GM12878 (cell line): Measurements from ENCODE around the gene PTPRJ. TPM values are rescaled to one million over a fixed set of nuclear protein-coding genes. Genes with fewer than 3 reads are reported as not detected.

Experiments used
- ATAC-seq: fragments of 200-7000 bp; cut with Tn5 transposase; 3 replicates; pipeline ENCODE4 v1.9.1; 2020; ENCODE audit warnings: mild to moderate bottlenecking, moderate library complexity
- BruUV-seq: library from RNA; stranded (reverse); fragments of 400-500 nt; replicated peaks from 2 replicates; lab custom pipeline; 2021; lab: Mats Ljungman, UMichigan
- CTCF ChIA-PET: fragments of 300-600 bp; sonication (Branson Sonifier 250); formaldehyde crosslinking; extraction: SDS; loops from one replicate; lab custom pipeline; 2021; ENCODE audit warnings: inconsistent platforms; lab: Yijun Ruan, JAX
- POLR2A ChIA-PET: fragments of 350-600 bp; formaldehyde crosslinking; extraction: SDS; loops from one replicate; lab custom pipeline; 2021; ENCODE audit warnings: inconsistent platforms; lab: Charles Lee
- RAD21 ChIA-PET: fragments of 300-600 bp; sonication (Branson Sonifier 250); formaldehyde crosslinking; loops from one replicate; lab custom pipeline; 2023; ENCODE audit warnings: antibody characterized with exemption; ENCODE audit not compliant: unreplicated experiment; lab: Charles Lee
- SMC1A ChIA-PET: fragments of 300-600 bp; sonication (Branson Sonifier 250); formaldehyde crosslinking; loops from one replicate; lab custom pipeline; 2023; ENCODE audit not compliant: unreplicated experiment, uncharacterized antibody; lab: Charles Lee
- DNase-seq: peaks from one replicate; pipeline ENCODE4 v3.0.0-alpha.2; 2011; ENCODE audit warnings: low read depth, low spot score
- FAIRE-seq: peaks from 3 replicates; lab custom pipeline; 2011; peaks lifted over from hg19 to GRCh38; lab: Jason Lieb, UNC
- H2AFZ ChIP-seq: 2 replicates; pipeline ENCODE4 v1.6.0; 2011; ENCODE audit warnings: low read depth, low read length, control low read depth; ENCODE audit not compliant: control insufficient read depth
- H3K27ac ChIP-seq: 2 replicates; pipeline ENCODE4 v1.5.1; 2011; ENCODE audit warnings: control low read depth; ENCODE audit not compliant: control insufficient read depth, insufficient read depth
- H3K27me3 ChIP-seq, 2 experiments: replicated peaks in 1 of 2; 2 replicates each; pipeline versions ENCODE4 v1.6.0 to v1.6.1; 2011; ENCODE audit warnings: low read length in 1 of 2; ENCODE audit not compliant: control insufficient read depth in 2 of 2, insufficient read depth in 2 of 2
- H3K36me3 ChIP-seq, 2 experiments: 2 replicates each; pipeline ENCODE4 v1.5.1; 2011; ENCODE audit warnings: low read length in 1 of 2; ENCODE audit not compliant: control insufficient read depth in 2 of 2, insufficient read depth in 2 of 2
- H3K4me1 ChIP-seq: 2 replicates; pipeline ENCODE4 v1.6.1; 2011; ENCODE audit warnings: mild to moderate bottlenecking, low read length, moderate library complexity, mixed read lengths; ENCODE audit not compliant: control insufficient read depth, insufficient read depth
- H3K4me2 ChIP-seq: 2 replicates; pipeline ENCODE4 v1.6.0; 2011; ENCODE audit warnings: control low read depth; ENCODE audit not compliant: control insufficient read depth, insufficient read depth
- H3K4me3 ChIP-seq: fragments of 200-600 bp; sonication (generic); 2 replicates; pipeline ENCODE4 v1.5.1; 2016
- H3K79me2 ChIP-seq: 2 replicates; pipeline ENCODE4 v1.6.0; 2011; ENCODE audit warnings: low read length; ENCODE audit not compliant: control insufficient read depth, insufficient read depth
- H3K9ac ChIP-seq: 2 replicates; pipeline ENCODE4 v1.8.0; 2011; ENCODE audit warnings: low read length, control low read depth, mixed read lengths; ENCODE audit not compliant: control insufficient read depth, insufficient read depth
- H3K9me3 ChIP-seq: replicated peaks from 3 replicates; pipeline ENCODE4 v1.5.1; 2011; ENCODE audit warnings: mild to moderate bottlenecking, low read length; ENCODE audit not compliant: control insufficient read depth, insufficient read depth
- H4K20me1 ChIP-seq: 2 replicates; pipeline ENCODE4 v1.6.0; 2011; ENCODE audit not compliant: control insufficient read depth, insufficient read depth
- CREM ChIP-seq: IDR thresholded peaks from 2 replicates; pipeline ENCODE4 v1.6.1; 2014; ENCODE audit warnings: antibody characterized with exemption, low read depth
- EP300 ChIP-seq, 2 experiments: fragments of 150-350 bp in 1 of 2; IDR thresholded peaks; 2 replicates each; pipeline ENCODE4 v1.6.1; 2011 to 2012; ENCODE audit warnings: low read depth in 2 of 2, low read length in 2 of 2, borderline replicate concordance in 1 of 2, improper control_type of control experiment in 1 of 2, inconsistent platforms in 1 of 2; ENCODE audit not compliant: control insufficient read depth in 1 of 2
- HCFC1 ChIP-seq: fragments of 150-350 bp; IDR thresholded peaks from 2 replicates; pipeline ENCODE4 v1.6.1; 2014; ENCODE audit warnings: low read length
- JUND ChIP-seq: IDR thresholded peaks from 2 replicates; pipeline ENCODE4 v1.6.1; 2012; ENCODE audit warnings: low read depth, mild to moderate bottlenecking, low read length, improper control_type of control experiment, moderate library complexity
- MYB ChIP-seq: fragments of 150-350 bp; IDR thresholded peaks from 2 replicates; pipeline ENCODE4 v1.6.1; 2014; ENCODE audit warnings: mild to moderate bottlenecking, low read depth, low read length, borderline replicate concordance
- PAX8 ChIP-seq: fragments of 450-650 bp; IDR thresholded peaks from 2 replicates; pipeline ENCODE4 v1.6.1; 2017; ENCODE audit warnings: mild to moderate bottlenecking, moderate library complexity
- SUPT20H ChIP-seq: IDR thresholded peaks from 2 replicates; pipeline ENCODE4 v1.6.1; 2011; ENCODE audit warnings: low read depth, mild to moderate bottlenecking, low read length, moderate library complexity, borderline replicate concordance; ENCODE audit not compliant: control insufficient read depth
- TCF7 ChIP-seq: IDR thresholded peaks from 2 replicates; pipeline ENCODE4 v1.6.1; 2014; ENCODE audit warnings: antibody characterized with exemption, borderline replicate concordance
- WGBS: methylation state at CpG from one replicate; pipeline ENCODE4 v1.1.6; 2016; ENCODE audit warnings: low lambda C conversion rate; ENCODE audit not compliant: insufficient replicate concordance, insufficient coverage; ENCODE audit errors: missing lambda C conversion rate; 5-methylcytosine and 5-hydroxymethylcytosine counted together
- in situ Hi-C: fragments of 300-500 bp; cut with MboI; formaldehyde crosslinking; loops from 9 replicates; pipeline ENCODE4 v1.14.3; 2018; ENCODE audit warnings: mixed read lengths
- intact Hi-C: fragments of 100-400 bp; cut with micrococcal nuclease; formaldehyde crosslinking; loops from one replicate; pipeline ENCODE4 v1.14.2; 2022; ENCODE audit not compliant: unreplicated experiment
- polyA plus RNA-seq, 11 experiments: library from polyadenylated mRNA; depleted of rRNA in 4 of 11; unstranded in 6 of 11; stranded (reverse) in 5 of 11; fragments of >200 nt; fragmentation: Nextera tagmentation in 4 of 11; fragmentation: Illumina TruSeq in 1 of 11; extraction: Ambion mirVana in 4 of 11; extraction: Trizol in 1 of 11; gene quantifications; 1 replicate in 1 of 11; 2 replicates in 10 of 11; pipeline versions ENCODE4 v1.2.1 to v1.2.3, GENCODE V29; 2011 to 2016; ENCODE audit warnings: inconsistent platforms in 2 of 11, missing spikeins in 2 of 11, low read depth in 1 of 11
- total RNA-seq, 4 experiments: library from RNA; depleted of rRNA in 3 of 4; stranded (reverse); fragments of >200 nt in 3 of 4; fragmentation: Illumina TruSeq in 1 of 4; extraction: Trizol in 1 of 4; gene quantifications; 2 replicates each; pipeline versions ENCODE4 v1.2.1 to v1.2.3, GENCODE V29; 2013 to 2021
- TF ChIP-seq, protein P1 (sequence below): fragments of 450-650 bp; IDR thresholded peaks from 2 replicates; pipeline ENCODE4 v1.6.1; 2017; ENCODE audit warnings: mild to moderate bottlenecking

Gene PTPRJ
- total and polyA plus RNA-seq, 10 of the 15 experiments (the other 5 are each of a cell fraction or from before 2014, with no cell fraction given) = 0.22 to 22.4 (median 7.4) TPM

DNA sequence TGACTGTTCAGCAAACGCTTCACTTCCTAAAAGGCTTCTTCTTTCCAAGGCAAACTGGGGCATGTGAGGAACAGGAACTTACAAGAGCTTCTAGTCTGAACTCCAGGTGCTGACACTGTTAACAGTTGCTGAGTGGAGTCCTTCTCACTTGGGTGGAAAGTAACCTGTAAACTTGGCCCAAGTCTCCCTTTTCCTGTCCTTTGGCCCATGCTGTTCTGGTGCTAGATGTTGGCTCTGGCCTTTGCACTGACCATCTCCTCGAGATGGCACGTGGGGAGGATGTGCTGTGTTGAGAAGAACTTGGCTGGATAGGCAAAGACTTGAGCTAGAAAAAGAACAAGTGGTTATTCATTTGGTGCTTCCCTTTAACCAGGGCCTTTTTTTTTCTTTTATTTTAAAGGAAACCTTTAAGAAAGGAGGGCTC is 53.6 kb downstream of the PTPRJ start:
- intact Hi-C loops (loop anchor here (2.0 kb wide), 1 partner anchor 13 kb away; no protein-coding TSS in a partner anchor), in situ Hi-C loops (no loop called here)
- Histone ChIP-seq H4K20me1 (no peaks in the 10 kb centered on the region), H2AFZ (no peak overlapping the region), H3K4me3 (no peak overlapping the region), H3K4me2 (no peak overlapping the region), H3K9ac (no peak overlapping the region), H3K27ac (no peak overlapping the region), H3K27me3 (no peaks in the 10 kb centered on the region), H3K36me3 (no peaks in the 10 kb centered on the region; a peak in 1 of 4 replicates), H3K4me1 (peaks cover 51% of the 10 kb centered on the region), H3K9me3 (no peaks in the 10 kb centered on the region), H3K79me2 (peaks cover 8% of the 10 kb centered on the region)
- ChIA-PET SMC1A (interaction anchor here (1.3 kb wide), 1 partner anchor 12 kb away, joined by 4 read pairs; no protein-coding TSS in a partner anchor), RAD21 (interaction anchor here (1.4 to 2.2 kb wide), 2 partner anchors 9 to 75 kb away, joined by 5 to 6 read pairs; no protein-coding TSS in a partner anchor), POLR2A (interaction anchor here (0.5 kb wide), 1 partner anchor 54 kb away, joined by 4 read pairs; the partner anchor contains the start of gene PTPRJ), CTCF (interaction anchor here (0.6 kb wide), 1 partner anchor 533 kb away, joined by 3 read pairs; no protein-coding TSS in a partner anchor)
- DNase-seq (no peak), FAIRE-seq (no peak), ATAC-seq (no peak)
- WGBS = 17% methylated on average over 3 of the region's 3 CpGs
- TF ChIP-seq, protein P1, sequence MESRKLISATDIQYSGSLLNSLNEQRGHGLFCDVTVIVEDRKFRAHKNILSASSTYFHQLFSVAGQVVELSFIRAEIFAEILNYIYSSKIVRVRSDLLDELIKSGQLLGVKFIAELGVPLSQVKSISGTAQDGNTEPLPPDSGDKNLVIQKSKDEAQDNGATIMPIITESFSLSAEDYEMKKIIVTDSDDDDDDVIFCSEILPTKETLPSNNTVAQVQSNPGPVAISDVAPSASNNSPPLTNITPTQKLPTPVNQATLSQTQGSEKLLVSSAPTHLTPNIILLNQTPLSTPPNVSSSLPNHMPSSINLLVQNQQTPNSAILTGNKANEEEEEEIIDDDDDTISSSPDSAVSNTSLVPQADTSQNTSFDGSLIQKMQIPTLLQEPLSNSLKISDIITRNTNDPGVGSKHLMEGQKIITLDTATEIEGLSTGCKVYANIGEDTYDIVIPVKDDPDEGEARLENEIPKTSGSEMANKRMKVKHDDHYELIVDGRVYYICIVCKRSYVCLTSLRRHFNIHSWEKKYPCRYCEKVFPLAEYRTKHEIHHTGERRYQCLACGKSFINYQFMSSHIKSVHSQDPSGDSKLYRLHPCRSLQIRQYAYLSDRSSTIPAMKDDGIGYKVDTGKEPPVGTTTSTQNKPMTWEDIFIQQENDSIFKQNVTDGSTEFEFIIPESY = no peak
- TF ChIP-seq TCF7 (no peak), EP300 (IDR thresholded peaks at IDR 0.05; ENCODE audit: borderline replicate concordance in 1 of 2, control insufficient read depth in 1 of 2, low read depth in 2 of 2, low read length in 2 of 2) (no peak), CREM (no peak), HCFC1 (no peak), PAX8 (no peak), JUND (no peak), MYB (no peak), SUPT20H (no peak)
- no TSS peak for BruUV-seq
